ENCODE measurements around the gene ITPKC. TPM values are rescaled to one million over a fixed set of nuclear protein-coding genes. Genes with fewer than 3 reads are reported as not detected.

The ITPKC gene
- total RNA-seq, 5 donors from 2014 or later (not counting 1 experiment from before 2014, with no cell fraction given): 5.9 to 11.8 (median 9.3) TPM

DNA sequence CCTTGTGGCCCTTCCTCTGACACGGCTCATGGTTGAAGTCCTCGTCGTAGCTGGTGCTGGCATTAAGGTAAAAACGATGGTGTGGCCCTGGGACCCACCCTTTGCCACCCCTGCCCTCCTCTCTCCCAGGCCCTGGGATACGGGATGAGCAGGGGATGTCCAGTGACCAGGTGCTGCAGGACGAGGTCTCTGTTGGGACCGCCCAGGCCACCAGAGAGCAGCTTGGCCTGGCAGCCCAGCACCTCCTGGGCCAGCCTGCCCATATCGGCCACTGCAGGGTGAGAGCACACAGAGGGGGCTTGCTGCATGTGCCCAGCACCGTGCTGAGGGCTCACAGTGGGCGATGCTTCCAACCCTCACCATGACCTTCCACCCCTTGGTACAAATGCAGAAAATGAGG is 27.0 kb downstream of the ITPKC start:
- no peak overlapping the region for H3K4me3 Mint-ChIP-seq
- H3K27me3 ChIP-seq (replicated peaks in 1 of 2; ENCODE audit: control insufficient read depth in 2 of 2, extremely low read depth in 1 of 2, insufficient read depth in 2 of 2, low read length in 1 of 2): no peaks in the 10 kb centered on the region
- no peaks in the 10 kb centered on the region for H3K4me1 ChIP-seq (ENCODE audit: control insufficient read depth in 1 of 2, extremely low read depth in 1 of 2, insufficient read depth in 2 of 2, low read length in 2 of 2)
- peaks cover 6 to 12% of the 10 kb centered on the region in 2 donors for H3K36me3 ChIP-seq (ENCODE audit: control insufficient read depth in 2 of 2, extremely low read depth in 1 of 2, insufficient read depth in 1 of 2, low read length in 1 of 2)
- no peaks in the 10 kb centered on the region for H3K9me3 ChIP-seq
- ChIA-PET POLR2A (no interaction called here), CTCF (interaction anchor here in 1 of 2 donors (0.5 to 0.6 kb wide), 2 partner anchors 73 to 380 kb away, joined by 5 to 12 read pairs; no protein-coding TSS in a partner anchor)
- no peak overlapping the region for H3K27ac ChIP-seq (ENCODE audit: low read length)
- no peak for DNase-seq
- no peak for ATAC-seq (replicated peaks in 1 of 4)
- no peaks in the 10 kb centered on the region for H3K9me3 Mint-ChIP-seq
- no peaks in the 10 kb centered on the region for H3K27me3 Mint-ChIP-seq
- H3K27ac Mint-ChIP-seq: no peak overlapping the region
- no peak overlapping the region for H3K4me3 ChIP-seq (ENCODE audit: control insufficient read depth in 1 of 2, extremely low read depth in 1 of 2, low read length in 1 of 2)
- H3K36me3 Mint-ChIP-seq: peaks cover 6% of the 10 kb centered on the region
- H3K4me1 Mint-ChIP-seq: peaks cover 0 to 3% (median 0%) of the 10 kb centered on the region in 3 donors
- WGBS (ENCODE audit: insufficient coverage): 96% methylated on average over 9 of the region's 10 CpGs

DNA sequence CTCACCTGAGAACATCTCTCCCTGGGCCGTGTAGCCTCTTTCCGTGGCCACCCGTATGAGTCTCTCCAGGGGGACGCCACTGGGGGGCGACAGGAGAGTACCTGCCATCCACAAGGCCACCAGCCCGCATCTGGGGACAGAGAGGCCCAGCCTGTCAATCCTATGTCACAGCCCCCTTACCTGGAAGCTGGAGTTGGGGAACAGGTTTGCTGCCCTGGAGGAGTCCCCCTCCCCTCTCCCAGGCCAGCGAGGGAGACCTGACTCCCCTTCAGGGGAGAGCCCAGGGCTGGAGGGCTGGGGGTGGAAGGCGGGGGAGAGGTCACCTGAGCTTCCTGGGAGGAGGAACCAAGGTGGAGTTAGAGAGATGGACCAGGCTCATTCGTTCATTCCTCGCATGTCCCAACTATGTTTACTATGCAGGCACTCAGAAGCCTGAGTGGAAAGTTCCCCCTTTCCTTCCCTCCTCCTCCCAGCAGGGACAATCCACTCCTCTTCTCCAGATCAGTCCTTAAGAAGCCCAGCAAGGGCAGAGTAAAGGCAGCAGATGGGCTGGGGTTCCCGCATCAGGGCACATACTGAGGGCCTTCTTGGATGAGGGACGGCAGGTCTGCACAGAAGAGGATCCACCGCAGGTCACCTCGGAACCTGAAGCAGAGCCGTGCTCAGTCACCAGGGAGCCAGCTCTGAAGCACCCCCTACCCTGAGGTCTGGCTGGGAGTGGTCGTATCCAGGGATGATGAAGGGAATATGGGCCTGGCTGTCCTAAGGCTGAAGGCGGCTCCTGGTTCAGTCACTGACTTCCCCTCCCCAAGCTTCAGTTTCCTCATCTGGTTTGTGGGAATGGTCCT is 27.9 kb downstream of the ITPKC start:
- DNase-seq (peak in 7 of 35 experiments; percentile 7 to 43 (median 18)), ATAC-seq (replicated peaks in 1 of 4) (peak in 2 of 4 experiments; percentile 46 to 53)
- Mint-ChIP-seq H3K27me3 (no peaks in the 10 kb centered on the region), H3K9me3 (no peaks in the 10 kb centered on the region), H3K4me1 (peaks cover 4 to 8% (median 7%) of the 10 kb centered on the region in 3 donors), H3K4me3 (no peak overlapping the region), H3K27ac (peak overlapping the region in 1 of 2 donors; percentile 17), H3K36me3 (no peaks in the 10 kb centered on the region)
- Histone ChIP-seq H3K27me3 (replicated peaks in 1 of 2; ENCODE audit: control insufficient read depth in 2 of 2, extremely low read depth in 1 of 2, insufficient read depth in 2 of 2, low read length in 1 of 2) (no peaks in the 10 kb centered on the region), H3K9me3 (no peaks in the 10 kb centered on the region), H3K4me3 (ENCODE audit: control insufficient read depth in 1 of 2, extremely low read depth in 1 of 2, low read length in 1 of 2) (no peak overlapping the region), H3K36me3 (ENCODE audit: control insufficient read depth in 2 of 2, extremely low read depth in 1 of 2, insufficient read depth in 1 of 2, low read length in 1 of 2) (peaks cover 4 to 8% of the 10 kb centered on the region in 2 donors), H3K27ac (ENCODE audit: low read length) (no peak overlapping the region), H3K4me1 (ENCODE audit: control insufficient read depth in 1 of 2, extremely low read depth in 1 of 2, insufficient read depth in 2 of 2, low read length in 2 of 2) (peaks cover 0 to 7% of the 10 kb centered on the region in 2 experiments)
- POLR2A ChIA-PET: no interaction called here
- 81% methylated on average over 5 of the region's 17 CpGs for whole genome bisulfite sequencing (ENCODE audit: insufficient coverage)
- CTCF ChIA-PET: interaction anchor here in 1 of 2 donors (0.5 kb wide), 1 partner anchor 72 kb away, joined by 5 read pairs; no protein-coding TSS in a partner anchor

DNA sequence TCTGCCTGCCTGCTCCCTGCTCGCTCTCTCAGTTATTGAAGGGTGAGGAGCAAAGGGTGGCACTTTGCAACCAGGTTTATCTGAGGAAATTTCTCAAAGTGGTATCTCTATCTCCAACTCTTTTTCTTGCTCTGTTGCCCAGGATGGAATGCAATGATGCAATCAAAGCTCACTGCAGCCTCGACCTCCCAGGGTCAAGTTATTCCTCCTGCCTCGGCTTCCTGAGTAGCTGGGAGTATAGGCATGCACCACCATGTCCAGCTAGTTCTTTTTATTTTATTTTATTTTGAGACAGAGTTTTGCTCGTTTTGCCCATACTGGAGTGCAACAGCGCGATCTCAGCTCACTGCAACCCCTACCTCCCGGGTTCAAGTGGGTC is 28.5 kb downstream of the ITPKC start:
- peaks cover 3% of the 10 kb centered on the region in 2 donors for H3K36me3 ChIP-seq (ENCODE audit: control insufficient read depth in 2 of 2, extremely low read depth in 1 of 2, insufficient read depth in 1 of 2, low read length in 1 of 2)
- no peaks in the 10 kb centered on the region for H3K27me3 ChIP-seq (replicated peaks in 1 of 2; ENCODE audit: control insufficient read depth in 2 of 2, extremely low read depth in 1 of 2, insufficient read depth in 2 of 2, low read length in 1 of 2)
- H3K9me3 ChIP-seq: no peaks in the 10 kb centered on the region
- H3K4me1 ChIP-seq (ENCODE audit: control insufficient read depth in 1 of 2, extremely low read depth in 1 of 2, insufficient read depth in 2 of 2, low read length in 2 of 2): peaks cover 0 to 12% of the 10 kb centered on the region in 2 experiments
- CTCF ChIA-PET: no interaction called here
- Mint-ChIP-seq H3K4me3 (no peak overlapping the region), H3K27ac (no peak overlapping the region), H3K27me3 (no peaks in the 10 kb centered on the region), H3K36me3 (no peaks in the 10 kb centered on the region), H3K4me1 (peaks cover 10 to 14% (median 13%) of the 10 kb centered on the region in 3 donors), H3K9me3 (no peaks in the 10 kb centered on the region)
- WGBS (ENCODE audit: insufficient coverage): no CpG with 5 or more reads among the region's 7 CpGs
- ATAC-seq (replicated peaks in 1 of 4) (no peak), DNase-seq (no peak)
- POLR2A ChIA-PET: no interaction called here
- H3K27ac ChIP-seq (ENCODE audit: low read length): no peak overlapping the region
- H3K4me3 ChIP-seq (ENCODE audit: control insufficient read depth in 1 of 2, extremely low read depth in 1 of 2, low read length in 1 of 2): no peak overlapping the region

DNA sequence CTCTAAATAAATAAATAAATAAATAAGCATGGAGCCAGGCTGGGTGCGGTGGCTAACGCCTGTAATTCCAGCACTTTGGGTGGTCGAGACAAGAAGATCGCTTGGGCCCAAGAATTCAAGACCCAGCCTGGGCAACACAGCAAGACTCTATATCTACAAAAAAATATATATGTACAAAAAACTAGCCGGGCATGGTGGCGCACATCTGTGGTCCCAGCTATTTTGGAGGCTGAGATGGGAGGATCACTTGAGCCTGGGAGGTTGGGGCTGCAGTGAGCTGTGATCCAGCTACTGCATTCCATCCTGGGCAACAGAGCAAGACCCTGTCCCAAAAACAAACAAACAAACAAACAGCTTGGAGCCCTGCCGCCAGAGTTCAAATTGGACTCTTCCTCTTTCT is 30.6 kb downstream of the ITPKC start:
- WGBS (ENCODE audit: insufficient coverage): no CpG with 5 or more reads among the region's 7 CpGs

DNA sequence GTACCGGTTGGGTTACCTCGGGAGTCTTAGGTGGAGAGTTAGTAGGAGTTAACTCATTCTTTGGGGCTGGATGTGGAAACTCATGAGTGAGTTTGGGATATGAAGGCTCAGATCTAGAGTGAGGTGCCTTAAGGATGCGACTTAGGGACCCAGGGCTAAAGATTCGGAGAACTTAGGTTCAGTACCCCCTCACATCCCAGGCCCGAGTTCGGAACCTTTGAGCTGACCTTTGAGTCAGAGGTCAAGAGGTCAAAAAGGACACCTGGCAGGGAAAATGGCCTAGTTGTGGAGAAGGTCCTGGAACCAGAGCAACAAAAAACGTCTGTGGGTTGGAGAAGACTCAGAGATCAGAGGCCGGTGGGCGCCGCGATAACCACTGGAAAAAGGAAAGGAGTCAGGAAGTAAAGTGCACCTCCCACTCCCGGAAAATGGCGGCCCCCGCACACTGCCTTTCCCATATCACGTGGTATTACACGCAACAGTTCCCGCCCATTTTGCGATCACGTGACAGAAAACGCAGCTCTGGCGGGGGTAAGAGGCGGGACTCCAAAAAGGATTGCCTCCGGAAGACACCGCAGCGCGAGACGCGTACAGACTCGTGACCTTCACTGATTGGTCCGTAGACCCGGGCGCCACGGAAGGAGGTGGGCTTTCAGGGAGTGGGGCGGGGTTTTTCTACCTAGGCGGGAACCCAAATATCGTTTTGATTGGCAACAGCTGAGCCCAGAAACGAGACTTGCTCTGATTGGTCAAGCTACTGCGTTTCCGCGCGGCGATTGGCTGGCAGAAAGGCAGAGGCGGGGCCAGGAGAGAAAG is 33.4 kb downstream of the ITPKC start, which contains the start of gene ACTMAP:
Gene ACTMAP (minus strand): TSS at position 420 of the 816 bp plus-strand sequence. CDS start 674 bp downstream, outside the sequence.
- Histone ChIP-seq H3K36me3 (ENCODE audit: control insufficient read depth in 2 of 2, extremely low read depth in 1 of 2, insufficient read depth in 1 of 2, low read length in 1 of 2) (peaks cover 0 to under 1% of the 10 kb centered on the region in 2 donors), H3K4me3 (ENCODE audit: control insufficient read depth in 1 of 2, extremely low read depth in 1 of 2, low read length in 1 of 2) (peak within 1 kb of the TSS; percentile 91 to 92), H3K4me1 (ENCODE audit: control insufficient read depth in 1 of 2, extremely low read depth in 1 of 2, insufficient read depth in 2 of 2, low read length in 2 of 2) (peaks cover 8 to 53% of the 10 kb centered on the region in 2 experiments), H3K9me3 (no peaks in the 10 kb centered on the region), H3K27ac (ENCODE audit: low read length) (peak within 1 kb of the TSS; percentile 83), H3K27me3 (replicated peaks in 1 of 2; ENCODE audit: control insufficient read depth in 2 of 2, extremely low read depth in 1 of 2, insufficient read depth in 2 of 2, low read length in 1 of 2) (no peaks in the 10 kb centered on the region)
- peaks cover 35 to 46% (median 43%) of the 10 kb centered on the region in 3 donors for H3K4me1 Mint-ChIP-seq
- H3K9me3 Mint-ChIP-seq: no peaks in the 10 kb centered on the region
- POLR2A ChIA-PET: interaction anchor here in 1 of 2 donors (0.7 to 1.2 kb wide), 5 partner anchors 28 to 781 kb away, joined by 3 to 13 read pairs (median 5); partner anchors contain the start of genes COQ8B, EGLN2, ITPKC and RAB4B
- peak within 1 kb of the TSS; percentile 98 to 99 for H3K27ac Mint-ChIP-seq
- H3K4me3 Mint-ChIP-seq: peak within 1 kb of the TSS; percentile 91 to 100 (median 97)
- H3K27me3 Mint-ChIP-seq: no peaks in the 10 kb centered on the region
- ATAC-seq (replicated peaks in 1 of 4) (peak; percentile 89 to 91 (median 89)), DNase-seq (peak; percentile 98 to 100 (median 99))
- CTCF ChIA-PET: interaction anchor here in 1 of 2 donors (0.8 to 1.5 kb wide), 5 partner anchors 28 to 69 kb away, joined by 3 to 19 read pairs (median 8); partner anchors contain the start of genes EGLN2 and RAB4B
- peaks cover 12% of the 10 kb centered on the region for H3K36me3 Mint-ChIP-seq
- WGBS (ENCODE audit: insufficient coverage): 0% methylated on average over 34 of the region's 43 CpGs

More for the DNA sequence above, 30.6 kb downstream of the ITPKC start:
- H3K9me3 ChIP-seq: no peaks in the 10 kb centered on the region
- ChIA-PET CTCF (interaction anchor here in 1 of 2 donors (0.6 kb wide), 1 partner anchor 34 kb away, joined by 3 read pairs; no protein-coding TSS in a partner anchor), POLR2A (no interaction called here)
- peaks cover 19 to 27% (median 26%) of the 10 kb centered on the region in 3 donors for H3K4me1 Mint-ChIP-seq
- DNase-seq: no peak
- H3K27me3 ChIP-seq (replicated peaks in 1 of 2; ENCODE audit: control insufficient read depth in 2 of 2, extremely low read depth in 1 of 2, insufficient read depth in 2 of 2, low read length in 1 of 2): no peaks in the 10 kb centered on the region
- peaks cover 1% of the 10 kb centered on the region for H3K36me3 Mint-ChIP-seq
- no peak overlapping the region for H3K27ac ChIP-seq (ENCODE audit: low read length)
- H3K4me1 ChIP-seq (ENCODE audit: control insufficient read depth in 1 of 2, extremely low read depth in 1 of 2, insufficient read depth in 2 of 2, low read length in 2 of 2): peaks cover 0 to 27% of the 10 kb centered on the region in 2 experiments
- no peaks in the 10 kb centered on the region for H3K36me3 ChIP-seq (ENCODE audit: control insufficient read depth in 2 of 2, extremely low read depth in 1 of 2, insufficient read depth in 1 of 2, low read length in 1 of 2)
- no peak overlapping the region for H3K27ac Mint-ChIP-seq
- H3K4me3 Mint-ChIP-seq: no peak overlapping the region
- H3K27me3 Mint-ChIP-seq: no peaks in the 10 kb centered on the region
- H3K4me3 ChIP-seq (ENCODE audit: control insufficient read depth in 1 of 2, extremely low read depth in 1 of 2, low read length in 1 of 2): no peak overlapping the region
- H3K9me3 Mint-ChIP-seq: no peaks in the 10 kb centered on the region
- ATAC-seq (replicated peaks in 1 of 4): no peak
